DND-41 (cell line): ENCODE data around the gene EHF.

ENCODE experiments used
- ATAC-seq: fragments of 200-7000 bp; cut with Tn5 transposase; 3 replicates; pipeline ENCODE4 v1.9.1; 2021; ENCODE audit warnings: low read depth; ENCODE audit not compliant: insufficient read depth
- DNase-seq: peaks from one replicate; pipeline ENCODE4 v3.0.0-alpha.2; 2020
- H2AFZ ChIP-seq: 2 replicates; pipeline ENCODE4 v1.6.0; 2012; ENCODE audit warnings: low read depth, low read length
- H3K27ac ChIP-seq: 2 replicates; pipeline ENCODE4 v1.5.1; 2012; ENCODE audit warnings: low read length, inconsistent platforms
- H3K27me3 ChIP-seq: fragments of 200-600 bp; sonication (generic); 2 replicates; pipeline ENCODE4 v1.6.0; 2012; ENCODE audit warnings: low read length, mild to moderate bottlenecking, inconsistent platforms; ENCODE audit not compliant: insufficient read depth, poor library complexity
- H3K36me3 ChIP-seq: 2 replicates; pipeline ENCODE4 v1.5.1; 2012; ENCODE audit warnings: low read length, inconsistent platforms; ENCODE audit not compliant: insufficient read depth
- H3K4me1 ChIP-seq: 2 replicates; pipeline ENCODE4 v1.5.1; 2012; ENCODE audit warnings: mild to moderate bottlenecking, low read length; ENCODE audit not compliant: insufficient read depth
- H3K4me2 ChIP-seq: 2 replicates; pipeline ENCODE4 v1.6.0; 2012; ENCODE audit warnings: mild to moderate bottlenecking, moderate library complexity, low read length, inconsistent platforms; ENCODE audit not compliant: insufficient read depth
- H3K4me3 ChIP-seq, 2 experiments: fragments of 200-600 bp in 1 of 2; shearing (Covaris generic) in 1 of 2; 2 replicates each; pipeline ENCODE4 v1.5.1; 2012 to 2016; ENCODE audit warnings: inconsistent platforms in 2 of 2, low read length in 2 of 2, mild to moderate bottlenecking in 2 of 2, low read depth in 1 of 2, moderate library complexity in 1 of 2
- H3K79me2 ChIP-seq: 2 replicates; pipeline ENCODE4 v1.6.0; 2012; ENCODE audit warnings: low read length, inconsistent platforms; ENCODE audit not compliant: insufficient read depth
- H3K9ac ChIP-seq: 2 replicates; pipeline ENCODE4 v1.6.0; 2012; ENCODE audit warnings: low read depth, mild to moderate bottlenecking, inconsistent platforms, low read length, moderate library complexity
- H3K9me3 ChIP-seq: 2 replicates; pipeline ENCODE4 v1.5.1; 2012; ENCODE audit warnings: low read length, moderate library complexity, mild to moderate bottlenecking, inconsistent platforms; ENCODE audit not compliant: insufficient read depth, severe bottlenecking
- H4K20me1 ChIP-seq: 2 replicates; pipeline ENCODE4 v1.6.0; 2012; ENCODE audit warnings: low read length; ENCODE audit not compliant: insufficient read depth
- CTCF ChIP-seq: IDR thresholded peaks from 2 replicates; pipeline ENCODE4 v1.5.1; 2012; ENCODE audit warnings: borderline replicate concordance, low read length, moderate library complexity, mild to moderate bottlenecking; ENCODE audit not compliant: poor library complexity, severe bottlenecking; ENCODE audit errors: extremely low read depth
- EZH2 ChIP-seq: IDR thresholded peaks from 3 replicates; pipeline ENCODE4 v1.6.1; 2012; ENCODE audit warnings: borderline replicate concordance, low read depth, mild to moderate bottlenecking, moderate library complexity, low read length, inconsistent platforms; ENCODE audit not compliant: severe bottlenecking

EHF gene

GRCh38 chr11:34613552-34614056 lies 7.3 kb upstream of the EHF start:
- Histone ChIP-seq H3K4me2 (no peak overlapping the region), H3K79me2 (no peaks in the 10 kb centered on the region), H3K9ac (no peak overlapping the region), H3K36me3 (no peaks in the 10 kb centered on the region), H3K27ac (no peak overlapping the region), H2AFZ (no peak overlapping the region), H3K4me3 (no peak overlapping the region), H3K27me3 (peaks cover 6% of the 10 kb centered on the region), H3K4me1 (no peaks in the 10 kb centered on the region), H4K20me1 (no peaks in the 10 kb centered on the region), H3K9me3 (no peaks in the 10 kb centered on the region)
- DNase-seq = no peak
- no peak for TF ChIP-seq CTCF
- TF ChIP-seq EZH2 = no peak
- ATAC-seq = no peak

GRCh38 chr11:34614344-34615104 lies 6.4 kb upstream of the EHF start:
- no peak overlapping the region for H3K27ac ChIP-seq
- H3K4me3 ChIP-seq = no peak overlapping the region
- no peaks in the 10 kb centered on the region for H3K9me3 ChIP-seq
- peaks cover 6% of the 10 kb centered on the region for H3K27me3 ChIP-seq
- H3K36me3 ChIP-seq = no peaks in the 10 kb centered on the region
- H3K4me1 ChIP-seq = no peaks in the 10 kb centered on the region
- no peak overlapping the region for H3K9ac ChIP-seq
- H3K4me2 ChIP-seq = no peak overlapping the region
- TF ChIP-seq CTCF (no peak), EZH2 (no peak)
- ATAC-seq = no peak
- DNase-seq = no peak
- no peaks in the 10 kb centered on the region for H3K79me2 ChIP-seq
- no peaks in the 10 kb centered on the region for H4K20me1 ChIP-seq
- H2AFZ ChIP-seq = no peak overlapping the region

- no peak overlapping the region for H3K4me3 ChIP-seq
- no peak for DNase-seq
- no peak overlapping the region for H3K9ac ChIP-seq
- H3K4me1 ChIP-seq = no peaks in the 10 kb centered on the region
- H2AFZ ChIP-seq = no peak overlapping the region
- no peaks in the 10 kb centered on the region for H3K36me3 ChIP-seq
- peaks cover 6% of the 10 kb centered on the region for H3K27me3 ChIP-seq
- no peak overlapping the region for H3K4me2 ChIP-seq
- H3K9me3 ChIP-seq = no peaks in the 10 kb centered on the region
- H4K20me1 ChIP-seq = no peaks in the 10 kb centered on the region
- H3K27ac ChIP-seq = no peak overlapping the region
- no peaks in the 10 kb centered on the region for H3K79me2 ChIP-seq
- no peak for ATAC-seq
- TF ChIP-seq EZH2 = no peak
- TF ChIP-seq CTCF = no peak
Measured at GRCh38 chr11:34616086-34616485, 4.8 kb upstream of the EHF start.
